Measurements from ENCODE around the gene PCSK5. TPM values are rescaled to one million over a fixed set of nuclear protein-coding genes. Genes with fewer than 3 reads are reported as not detected.

Gene PCSK5
- total and polyA plus RNA-seq, 7 experiments from 2014 or later: 5.2 to 35.0 (median 19.1) TPM

DNA sequence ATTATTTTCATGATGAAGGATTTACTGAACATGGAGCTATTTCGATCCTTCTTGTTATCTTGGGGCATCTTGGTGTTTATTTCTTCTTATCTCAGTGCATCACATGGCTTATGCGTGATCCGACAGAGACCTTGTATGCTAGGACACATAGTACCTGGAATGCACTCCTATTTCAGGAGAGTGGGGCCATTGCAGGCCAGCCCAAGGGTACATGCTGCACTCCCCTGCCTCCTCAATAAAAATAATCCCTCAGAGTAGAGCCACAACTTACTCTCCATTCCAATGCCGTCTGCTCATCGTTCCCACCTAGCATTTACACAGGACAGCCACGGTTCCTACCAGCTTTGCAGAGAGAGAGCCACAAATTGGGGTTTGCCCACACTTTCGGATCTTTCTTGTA, 43.5 kb downstream of the PCSK5 start:
- Mint-ChIP-seq H3K4me3 (no peak overlapping the region), H3K9me3 (peaks cover 0 to 5% (median 0%) of the 10 kb centered on the region in 11 donors), H3K27me3 (no peaks in the 10 kb centered on the region), H3K27ac (no peak overlapping the region), H3K4me1 (peaks cover 8 to 61% (median 44%) of the 10 kb centered on the region in 7 donors), H3K36me3 (peaks cover 8 to 63% (median 37%) of the 10 kb centered on the region in 5 donors)
- Histone ChIP-seq H3K9me3 (ENCODE audit: control insufficient read depth in 2 of 3, low read length in 3 of 3) (no peaks in the 10 kb centered on the region), H3K4me3 (ENCODE audit: low read length) (no peak overlapping the region), H3K27me3 (ENCODE audit: control insufficient read depth in 2 of 2, insufficient read depth in 2 of 2, low read length in 2 of 2) (no peaks in the 10 kb centered on the region), H3K4me1 (ENCODE audit: control insufficient read depth in 2 of 2, insufficient read depth in 2 of 2, low read length in 2 of 2) (no peaks in the 10 kb centered on the region), H3K36me3 (ENCODE audit: control insufficient read depth in 2 of 3, insufficient read depth in 3 of 3, low read length in 3 of 3) (peaks cover 0 to 33% (median 0%) of the 10 kb centered on the region in 3 experiments), H3K27ac (ENCODE audit: low read depth, low read length) (no peak overlapping the region)
- intact Hi-C loops (cut with micrococcal nuclease): loop anchor here in 1 of 2 donors (5.0 kb wide), 2 partner anchors 42 to 43 kb away; partner anchors contain the start of gene PCSK5
- ChIA-PET CTCF (no interaction called here), POLR2A (no interaction called here)
- no peak for DNase-seq
- ATAC-seq: no peak

DNA sequence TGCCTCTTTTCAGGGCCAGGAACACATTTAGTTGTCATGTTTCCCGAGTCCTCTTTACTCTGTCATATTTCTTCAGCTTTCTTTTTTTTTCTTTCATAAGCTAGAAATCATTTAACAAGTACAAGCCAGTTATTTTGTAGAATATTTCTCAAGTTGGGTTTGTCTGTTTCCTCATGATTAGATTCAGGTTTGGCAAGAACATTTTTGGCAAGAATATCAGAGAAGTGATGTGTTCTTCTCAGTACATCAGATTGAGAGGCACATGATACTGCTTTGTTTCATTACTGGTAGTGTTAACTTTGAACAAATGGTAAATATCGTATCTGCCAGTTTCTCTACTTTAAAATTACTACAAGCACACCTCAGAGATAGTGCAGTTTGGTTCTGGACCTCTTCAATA, 45.1 kb downstream of the PCSK5 start:
- H3K36me3 ChIP-seq (ENCODE audit: control insufficient read depth in 2 of 3, insufficient read depth in 3 of 3, low read length in 3 of 3): peaks cover 0 to 33% (median 0%) of the 10 kb centered on the region in 3 experiments
- intact Hi-C loops (cut with micrococcal nuclease): no loop called here
- H3K9me3 ChIP-seq (ENCODE audit: control insufficient read depth in 2 of 3, low read length in 3 of 3): no peaks in the 10 kb centered on the region
- H3K27ac Mint-ChIP-seq: no peak overlapping the region
- ATAC-seq (no peak), DNase-seq (no peak)
- no peaks in the 10 kb centered on the region for H3K27me3 Mint-ChIP-seq
- no peak overlapping the region for H3K4me3 ChIP-seq (ENCODE audit: low read length)
- H3K27me3 ChIP-seq (ENCODE audit: control insufficient read depth in 2 of 2, insufficient read depth in 2 of 2, low read length in 2 of 2): no peaks in the 10 kb centered on the region
- no peak overlapping the region for H3K27ac ChIP-seq (ENCODE audit: low read depth, low read length)
- no peaks in the 10 kb centered on the region for H3K4me1 ChIP-seq (ENCODE audit: control insufficient read depth in 2 of 2, insufficient read depth in 2 of 2, low read length in 2 of 2)
- no peaks in the 10 kb centered on the region for H3K9me3 Mint-ChIP-seq
- CTCF ChIA-PET: no interaction called here
- peaks cover 8 to 57% (median 37%) of the 10 kb centered on the region in 7 donors for H3K4me1 Mint-ChIP-seq
- peaks cover 8 to 74% (median 38%) of the 10 kb centered on the region in 5 donors for H3K36me3 Mint-ChIP-seq
- POLR2A ChIA-PET: no interaction called here
- no peak overlapping the region for H3K4me3 Mint-ChIP-seq

- H3K27ac ChIP-seq (ENCODE audit: low read depth, low read length): no peak overlapping the region
- H3K9me3 Mint-ChIP-seq: peaks cover 0 to 2% (median 0%) of the 10 kb centered on the region in 11 donors
- H3K9me3 ChIP-seq (ENCODE audit: control insufficient read depth in 2 of 3, low read length in 3 of 3): no peaks in the 10 kb centered on the region
- H3K27me3 Mint-ChIP-seq: no peaks in the 10 kb centered on the region
- ATAC-seq (no peak), DNase-seq (no peak)
- peaks cover 0 to 23% (median 0%) of the 10 kb centered on the region in 3 experiments for H3K36me3 ChIP-seq (ENCODE audit: control insufficient read depth in 2 of 3, insufficient read depth in 3 of 3, low read length in 3 of 3)
- H3K36me3 Mint-ChIP-seq: peaks cover 8 to 82% (median 38%) of the 10 kb centered on the region in 5 donors
- no peaks in the 10 kb centered on the region for H3K4me1 ChIP-seq (ENCODE audit: control insufficient read depth in 2 of 2, insufficient read depth in 2 of 2, low read length in 2 of 2)
- no peaks in the 10 kb centered on the region for H3K27me3 ChIP-seq (ENCODE audit: control insufficient read depth in 2 of 2, insufficient read depth in 2 of 2, low read length in 2 of 2)
- H3K4me3 Mint-ChIP-seq: no peak overlapping the region
- intact Hi-C loops (cut with micrococcal nuclease): no loop called here
- ChIA-PET POLR2A (interaction anchor here (0.5 kb wide), 1 partner anchor 130 kb away, joined by 3 read pairs; no protein-coding TSS in a partner anchor), CTCF (no interaction called here)
- H3K27ac Mint-ChIP-seq: peak overlapping the region in 5 of 9 donors; percentile 16 to 65 (median 44)
- no peak overlapping the region for H3K4me3 ChIP-seq (ENCODE audit: low read length)
- peaks cover 8 to 45% (median 33%) of the 10 kb centered on the region in 7 donors for H3K4me1 Mint-ChIP-seq
These were observed 47.2 kb downstream of the PCSK5 start for GRCh38 chr9:75937521-75938258.

GRCh38 chr9:75938946-75939345, 48.5 kb downstream of the PCSK5 start:
- H3K4me1 Mint-ChIP-seq: peaks cover 8 to 42% (median 33%) of the 10 kb centered on the region in 7 donors
- no peak overlapping the region for H3K27ac Mint-ChIP-seq
- no peaks in the 10 kb centered on the region for H3K27me3 ChIP-seq (ENCODE audit: control insufficient read depth in 2 of 2, insufficient read depth in 2 of 2, low read length in 2 of 2)
- no peak overlapping the region for H3K4me3 Mint-ChIP-seq
- H3K9me3 Mint-ChIP-seq: peaks cover 0 to 2% (median 0%) of the 10 kb centered on the region in 11 donors
- H3K27ac ChIP-seq (ENCODE audit: low read depth, low read length): no peak overlapping the region
- ATAC-seq (no peak), DNase-seq (no peak)
- H3K27me3 Mint-ChIP-seq: no peaks in the 10 kb centered on the region
- no peaks in the 10 kb centered on the region for H3K9me3 ChIP-seq (ENCODE audit: control insufficient read depth in 2 of 3, low read length in 3 of 3)
- no peaks in the 10 kb centered on the region for H3K4me1 ChIP-seq (ENCODE audit: control insufficient read depth in 2 of 2, insufficient read depth in 2 of 2, low read length in 2 of 2)
- CTCF ChIA-PET: no interaction called here
- intact Hi-C loops (cut with micrococcal nuclease): no loop called here
- peaks cover 0 to 11% (median 0%) of the 10 kb centered on the region in 3 experiments for H3K36me3 ChIP-seq (ENCODE audit: control insufficient read depth in 2 of 3, insufficient read depth in 3 of 3, low read length in 3 of 3)
- H3K36me3 Mint-ChIP-seq: peaks cover 7 to 74% (median 34%) of the 10 kb centered on the region in 5 donors
- H3K4me3 ChIP-seq (ENCODE audit: low read length): no peak overlapping the region
- POLR2A ChIA-PET: no interaction called here

GRCh38 chr9:75939536-75940111, 49.2 kb downstream of the PCSK5 start:
- Histone ChIP-seq H3K27ac (ENCODE audit: low read depth, low read length) (no peak overlapping the region), H3K4me3 (ENCODE audit: low read length) (no peak overlapping the region), H3K27me3 (ENCODE audit: control insufficient read depth in 2 of 2, insufficient read depth in 2 of 2, low read length in 2 of 2) (no peaks in the 10 kb centered on the region), H3K4me1 (ENCODE audit: control insufficient read depth in 2 of 2, insufficient read depth in 2 of 2, low read length in 2 of 2) (no peaks in the 10 kb centered on the region), H3K36me3 (ENCODE audit: control insufficient read depth in 2 of 3, insufficient read depth in 3 of 3, low read length in 3 of 3) (peaks cover 0 to 6% (median 3%) of the 10 kb centered on the region in 3 experiments), H3K9me3 (ENCODE audit: control insufficient read depth in 2 of 3, low read length in 3 of 3) (no peaks in the 10 kb centered on the region)
- Mint-ChIP-seq H3K27me3 (no peaks in the 10 kb centered on the region), H3K27ac (peak overlapping the region in 1 of 9 donors; percentile 59), H3K9me3 (peaks cover 0 to 2% (median 0%) of the 10 kb centered on the region in 11 donors), H3K36me3 (peaks cover 7 to 75% (median 36%) of the 10 kb centered on the region in 5 donors), H3K4me3 (no peak overlapping the region), H3K4me1 (peaks cover 8 to 47% (median 33%) of the 10 kb centered on the region in 7 donors)
- CTCF ChIA-PET: no interaction called here
- DNase-seq: no peak
- no peak for ATAC-seq
- POLR2A ChIA-PET: interaction anchor here (1.0 kb wide), 1 partner anchor 165 kb away, joined by 3 read pairs; no protein-coding TSS in a partner anchor
- intact Hi-C loops (cut with micrococcal nuclease): no loop called here

DNA sequence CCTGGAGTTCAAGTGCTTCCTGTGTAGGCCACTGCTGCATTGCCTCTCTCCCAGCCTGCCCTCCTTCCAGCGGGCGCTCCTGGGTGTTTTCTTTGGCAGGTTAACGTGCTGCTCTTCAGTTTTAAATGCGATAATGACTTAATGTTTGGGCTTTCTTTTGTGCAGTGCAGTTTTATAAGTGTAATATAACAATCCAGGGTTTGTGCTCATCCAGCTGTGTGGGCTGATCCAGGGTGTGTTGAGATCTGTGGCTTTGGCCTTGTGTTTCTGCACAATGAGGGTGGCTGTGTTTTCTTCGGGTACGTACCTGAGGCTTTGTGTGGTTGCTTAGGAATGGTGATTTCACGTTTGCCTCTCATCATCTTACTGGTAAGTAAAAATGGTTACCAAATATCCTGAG, 50.6 kb downstream of the PCSK5 start:
- Mint-ChIP-seq H3K4me1 (peaks cover 8 to 52% (median 39%) of the 10 kb centered on the region in 7 donors), H3K27me3 (no peaks in the 10 kb centered on the region), H3K4me3 (no peak overlapping the region), H3K36me3 (peaks cover 8 to 75% (median 42%) of the 10 kb centered on the region in 5 donors), H3K27ac (peak overlapping the region in 1 of 9 donors; percentile 64), H3K9me3 (peaks cover 0 to 7% (median 0%) of the 10 kb centered on the region in 11 donors)
- no peak overlapping the region for H3K27ac ChIP-seq (ENCODE audit: low read depth, low read length)
- peaks cover 0 to 7% (median 3%) of the 10 kb centered on the region in 3 experiments for H3K36me3 ChIP-seq (ENCODE audit: control insufficient read depth in 2 of 3, insufficient read depth in 3 of 3, low read length in 3 of 3)
- H3K4me1 ChIP-seq (ENCODE audit: control insufficient read depth in 2 of 2, insufficient read depth in 2 of 2, low read length in 2 of 2): no peaks in the 10 kb centered on the region
- ChIA-PET POLR2A (no interaction called here), CTCF (no interaction called here)
- no peaks in the 10 kb centered on the region for H3K9me3 ChIP-seq (ENCODE audit: control insufficient read depth in 2 of 3, low read length in 3 of 3)
- intact Hi-C loops (cut with micrococcal nuclease): no loop called here
- no peaks in the 10 kb centered on the region for H3K27me3 ChIP-seq (ENCODE audit: control insufficient read depth in 2 of 2, insufficient read depth in 2 of 2, low read length in 2 of 2)
- no peak for DNase-seq
- no peak for ATAC-seq
- no peak overlapping the region for H3K4me3 ChIP-seq (ENCODE audit: low read length)

All from naive thymus-derived CD4-positive, alpha-beta T cell (primary cell).